IPS DF 6.9 (cell line): ENCODE measurements around the gene CERS1.
A peak's percentile ranks its signal among the peaks of the same experiment; 100 is the strongest.

ENCODE experiments used
- DNase-seq: peaks from one replicate; pipeline ENCODE4 v3.0.0-alpha.2; 2013; ENCODE audit warnings: low read depth, low spot score
- H3K27ac ChIP-seq: one replicate; pipeline ENCODE4 v1.5.1; 2013; ENCODE audit warnings: low read length, control low read depth
- H3K27me3 ChIP-seq: 2 replicates; pipeline ENCODE4 v1.6.1; 2013; ENCODE audit warnings: mild to moderate bottlenecking, low read length; ENCODE audit not compliant: control insufficient read depth, insufficient read depth
- H3K36me3 ChIP-seq: 2 replicates; pipeline ENCODE4 v1.6.1; 2013; ENCODE audit warnings: low read length; ENCODE audit not compliant: control insufficient read depth, insufficient read depth
- H3K4me1 ChIP-seq: 2 replicates; pipeline ENCODE4 v1.6.1; 2013; ENCODE audit warnings: low read length; ENCODE audit not compliant: control insufficient read depth, insufficient read depth
- H3K4me3 ChIP-seq: 2 replicates; pipeline ENCODE4 v1.5.1; 2013; ENCODE audit warnings: mild to moderate bottlenecking, low read length
- H3K9me3 ChIP-seq: 2 replicates; pipeline ENCODE4 v1.6.1; 2013; ENCODE audit warnings: low read length, inconsistent platforms; ENCODE audit not compliant: control insufficient read depth, insufficient read depth
- WGBS: extraction: QIAGEN DNeasy Blood & Tissue Kit; methylation state at CpG from one replicate; pipeline ENCODE4 v1.1.7; 2013; ENCODE audit warnings: mixed read lengths, missing lambda C conversion rate; ENCODE audit not compliant: insufficient read length, insufficient coverage; 5-methylcytosine and 5-hydroxymethylcytosine counted together

Gene CERS1

DNA sequence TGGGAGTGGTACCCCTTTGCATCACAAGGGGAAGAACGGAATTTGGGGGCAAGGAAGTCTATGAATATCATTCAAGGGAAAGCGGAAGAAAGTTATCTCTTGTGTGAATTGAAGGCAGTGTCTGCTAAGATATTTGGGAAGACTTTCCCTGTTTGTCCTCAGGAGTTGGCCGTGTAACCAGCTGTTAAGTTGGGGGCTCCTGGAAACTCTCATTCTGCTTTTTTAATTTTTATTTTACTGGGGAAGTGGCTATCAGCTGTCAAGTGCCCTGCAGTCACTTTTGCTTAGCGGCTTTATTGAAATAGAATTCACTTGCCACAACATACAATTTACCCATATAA lies 61.3 kb downstream of the CERS1 start:
- Histone ChIP-seq H3K36me3 (no peaks in the 10 kb centered on the region), H3K27ac (no peak overlapping the region), H3K9me3 (no peaks in the 10 kb centered on the region), H3K4me1 (peaks cover 6% of the 10 kb centered on the region), H3K4me3 (no peak overlapping the region), H3K27me3 (no peaks in the 10 kb centered on the region)
- WGBS, result no CpG with 5 or more reads among the region's 4 CpGs
- no peak for DNase-seq

DNA sequence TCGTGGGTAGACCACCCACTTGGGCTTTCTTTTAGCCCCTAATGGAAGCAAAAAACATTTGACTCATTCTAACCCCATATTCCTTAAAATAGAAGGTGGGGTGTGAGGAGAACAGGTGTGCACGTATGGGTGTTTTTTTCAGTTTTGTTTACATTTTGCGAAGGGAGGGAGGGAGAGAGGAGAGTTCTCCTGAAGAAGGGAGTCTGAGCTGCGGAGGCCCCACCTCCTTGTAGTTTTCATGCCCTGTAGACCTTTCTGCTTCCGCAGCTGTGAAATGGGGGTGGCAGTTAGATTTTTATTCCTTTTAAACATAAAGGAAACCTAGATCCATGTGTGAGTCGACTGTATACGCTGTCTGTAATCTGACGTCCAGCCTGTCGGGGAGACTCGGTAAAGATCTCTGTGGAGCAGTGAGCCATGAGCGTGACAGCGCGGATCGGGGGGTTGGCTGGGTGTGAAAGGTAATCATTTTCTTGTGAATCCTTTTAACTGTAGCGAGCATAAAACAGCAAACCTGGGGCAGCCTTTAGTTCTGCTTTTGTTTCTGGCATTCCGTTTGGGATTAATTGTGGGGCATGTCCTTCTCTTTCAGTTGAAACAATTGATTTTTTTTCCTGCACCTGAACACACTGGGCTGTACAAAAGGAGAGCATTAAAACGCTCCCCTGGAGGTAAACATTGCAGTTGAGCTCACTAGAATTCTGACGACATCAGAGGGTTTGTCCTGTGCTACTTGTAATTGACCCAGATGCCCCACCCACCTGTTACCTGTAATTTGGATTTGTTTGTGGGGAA lies 61.9 kb downstream of the CERS1 start:
- Histone ChIP-seq H3K27ac (no peak overlapping the region), H3K36me3 (no peaks in the 10 kb centered on the region), H3K4me3 (no peak overlapping the region), H3K27me3 (no peaks in the 10 kb centered on the region), H3K9me3 (no peaks in the 10 kb centered on the region), H3K4me1 (peaks cover 4% of the 10 kb centered on the region; the same call in 1 of the 2 replicates)
- WGBS, result no CpG with 5 or more reads among the region's 18 CpGs
- DNase-seq, result no peak

DNA sequence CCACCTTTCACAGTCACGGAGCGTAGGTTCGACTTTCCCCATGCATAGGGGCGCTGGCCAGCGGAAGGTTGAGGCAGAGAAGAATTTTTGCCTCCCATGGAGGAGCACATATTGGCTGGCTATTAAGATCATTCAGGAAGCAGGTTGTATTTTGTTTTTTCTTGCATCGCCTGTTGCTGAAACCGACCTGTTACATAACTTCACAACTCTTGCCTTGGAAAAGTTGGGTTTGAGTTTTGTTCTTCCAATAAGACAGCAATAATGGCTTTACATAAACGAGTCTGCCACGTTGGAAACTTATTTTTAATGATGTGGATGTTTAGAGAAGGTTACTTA lies 62.8 kb downstream of the CERS1 start:
- Histone ChIP-seq H3K9me3 (no peaks in the 10 kb centered on the region), H3K27me3 (no peaks in the 10 kb centered on the region), H3K4me3 (peak overlapping the region; percentile 92; the same call in 1 of the 2 replicates), H3K36me3 (no peaks in the 10 kb centered on the region), H3K4me1 (peaks cover 4% of the 10 kb centered on the region; the same call in 1 of the 2 replicates), H3K27ac (no peak overlapping the region)
- no peak for DNase-seq
- WGBS, result no CpG with 5 or more reads among the region's 9 CpGs

DNA sequence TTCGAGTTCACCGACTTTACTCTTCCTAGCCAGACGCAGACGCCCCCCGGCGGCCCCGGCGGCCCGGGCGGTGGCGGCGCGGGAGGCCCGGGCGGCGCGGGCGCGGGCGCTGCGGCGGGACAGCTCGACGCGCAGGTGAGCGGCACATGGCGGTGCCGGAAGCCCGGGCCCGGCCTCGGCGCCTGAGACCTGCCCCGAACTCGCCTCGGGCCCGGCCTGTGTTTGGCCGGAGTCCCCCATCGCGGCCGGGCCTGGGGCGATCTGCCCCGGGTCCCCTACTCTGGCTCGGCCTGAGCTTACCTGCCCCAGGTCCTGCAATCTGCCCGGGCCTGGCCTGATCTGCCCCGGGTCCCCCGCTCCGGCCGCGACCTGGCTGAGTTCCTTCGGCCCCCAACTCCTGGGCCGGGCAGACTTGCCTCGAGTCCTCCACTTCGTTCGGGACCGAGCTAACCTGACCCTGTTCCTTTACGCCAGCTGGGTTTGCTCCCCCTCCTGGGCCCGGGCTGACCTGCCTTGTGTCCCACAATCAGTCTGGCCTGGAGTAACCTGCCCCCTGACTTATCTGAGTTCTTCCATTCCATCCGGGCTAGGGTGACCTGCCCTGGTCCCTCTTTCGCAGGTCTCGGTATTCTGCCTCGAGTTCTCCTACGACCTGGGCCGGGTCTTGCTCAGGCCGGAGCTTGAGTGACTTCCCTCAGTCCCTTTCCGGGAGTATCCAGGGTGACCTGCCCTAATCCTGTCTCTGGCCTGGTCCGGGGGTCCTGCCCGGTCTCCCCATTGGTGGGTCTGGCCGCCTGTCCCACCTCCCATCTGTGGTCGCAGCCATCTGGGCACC lies 63.4 kb downstream of the CERS1 start:
- Histone ChIP-seq H3K4me3 (peak overlapping the region; percentile 92), H3K36me3 (no peaks in the 10 kb centered on the region), H3K9me3 (no peaks in the 10 kb centered on the region), H3K27ac (no peak overlapping the region), H3K27me3 (no peaks in the 10 kb centered on the region), H3K4me1 (peaks cover 4% of the 10 kb centered on the region; the same call in 1 of the 2 replicates)
- WGBS, result no CpG with 5 or more reads among the region's 69 CpGs
- no peak for DNase-seq

DNA sequence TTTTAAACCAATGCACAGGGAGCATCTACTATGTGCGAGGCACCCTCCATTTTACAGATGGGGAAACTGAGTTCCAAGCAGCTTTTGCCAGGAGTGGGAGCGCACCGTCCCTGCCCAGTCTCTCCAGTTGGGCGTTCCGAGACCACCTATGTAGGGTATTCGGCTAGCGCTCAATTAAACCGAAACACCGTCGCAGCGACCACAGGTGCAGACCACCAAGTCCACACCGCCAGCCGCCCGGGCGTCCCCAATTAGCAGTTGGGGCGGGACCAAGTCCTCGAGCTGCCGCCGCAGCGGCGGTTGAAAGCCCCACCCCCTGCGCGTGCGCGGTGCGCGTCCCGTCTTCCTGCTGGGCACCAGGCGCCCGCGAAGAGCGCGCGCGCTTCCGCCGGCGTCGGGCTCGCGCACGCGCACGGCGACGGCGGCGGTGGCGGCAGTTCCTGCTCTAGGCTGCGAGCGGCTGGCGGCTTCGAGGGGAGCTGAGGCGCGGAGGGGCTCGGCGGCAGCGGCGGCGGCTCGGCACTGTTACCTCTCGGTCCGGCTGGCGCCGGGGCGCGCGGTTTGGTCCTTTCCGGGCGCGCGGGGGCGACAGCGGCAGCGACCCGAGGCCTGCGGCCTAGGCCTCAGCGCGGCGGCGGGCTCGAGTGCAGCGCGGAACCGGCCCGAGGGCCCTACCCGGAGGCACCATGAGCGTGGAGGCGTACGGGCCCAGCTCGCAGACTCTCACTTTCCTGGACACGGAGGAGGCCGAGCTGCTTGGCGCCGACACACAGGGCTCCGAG lies 64.2 kb downstream of the CERS1 start, which contains the start of gene UPF1:
Gene UPF1, plus strand, starts transcription at position 436 of the 782 bp plus-strand sequence. Its CDS starts 251 bp downstream, at position 687.
- Histone ChIP-seq H3K4me1 (peaks cover 4% of the 10 kb centered on the region; the same call in 1 of the 2 replicates), H3K4me3 (peak within 1 kb of the TSS; percentile 92), H3K27me3 (no peaks in the 10 kb centered on the region), H3K36me3 (no peaks in the 10 kb centered on the region), H3K27ac (no peak within 1 kb of the TSS), H3K9me3 (no peaks in the 10 kb centered on the region)
- no CpG with 5 or more reads among the region's 96 CpGs for WGBS
- DNase-seq, result peak; percentile 63

DNA sequence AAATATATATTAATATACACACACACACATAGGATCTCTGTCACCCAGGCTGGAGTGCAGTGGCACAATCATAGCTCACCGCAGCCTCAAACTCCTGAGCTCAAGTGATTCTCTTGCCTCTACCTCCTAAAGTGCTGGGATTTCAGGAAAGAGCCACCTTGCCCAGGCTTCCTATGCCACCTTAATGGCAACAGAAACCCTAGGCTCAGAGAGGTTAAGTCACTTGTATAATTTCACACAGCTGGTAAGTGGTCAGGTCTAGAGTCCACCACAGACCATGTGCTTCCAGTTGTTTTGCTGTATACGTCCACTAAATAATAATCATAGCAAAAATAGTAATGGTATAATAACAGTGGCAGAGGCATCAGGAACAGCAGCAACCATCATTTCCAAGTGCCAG lies 65.5 kb downstream of the CERS1 start:
- no peak for DNase-seq
- no peak overlapping the region for H3K27ac ChIP-seq
- WGBS, result no CpG with 5 or more reads among the region's 2 CpGs
- H3K36me3 ChIP-seq, result no peaks in the 10 kb centered on the region
- no peaks in the 10 kb centered on the region for H3K27me3 ChIP-seq
- H3K4me1 ChIP-seq, result peaks cover 4% of the 10 kb centered on the region; the same call in 1 of the 2 replicates
- H3K9me3 ChIP-seq, result no peaks in the 10 kb centered on the region
- no peak overlapping the region for H3K4me3 ChIP-seq

DNA sequence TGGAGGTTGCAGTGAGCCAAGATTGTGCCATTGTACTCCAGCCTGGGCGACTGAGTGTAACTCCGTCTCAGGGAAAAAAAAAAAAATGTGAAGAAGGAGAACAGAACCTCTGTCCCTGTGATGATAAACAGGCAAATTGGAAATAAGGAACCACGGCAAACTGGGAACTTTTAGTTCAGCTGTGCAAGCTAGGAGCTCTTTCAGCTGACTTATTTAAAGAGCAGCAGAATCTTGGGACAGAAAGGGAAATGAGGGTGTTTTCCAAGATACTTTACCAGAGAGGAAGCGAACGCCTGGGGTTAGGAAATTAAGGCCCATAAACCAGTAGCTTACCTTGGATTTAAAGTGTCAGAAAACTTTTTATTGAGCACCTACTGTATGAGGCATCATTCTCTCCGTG lies 67.2 kb downstream of the CERS1 start:
- Histone ChIP-seq H3K27me3 (no peaks in the 10 kb centered on the region), H3K4me3 (no peak overlapping the region), H3K36me3 (no peaks in the 10 kb centered on the region), H3K27ac (no peak overlapping the region), H3K9me3 (no peaks in the 10 kb centered on the region), H3K4me1 (peaks cover 4% of the 10 kb centered on the region; the same call in 1 of the 2 replicates)
- DNase-seq, result no peak
- no CpG with 5 or more reads among the region's 6 CpGs for WGBS
